ENCODE results near the gene FHL3.

The FHL3 gene, protein sequence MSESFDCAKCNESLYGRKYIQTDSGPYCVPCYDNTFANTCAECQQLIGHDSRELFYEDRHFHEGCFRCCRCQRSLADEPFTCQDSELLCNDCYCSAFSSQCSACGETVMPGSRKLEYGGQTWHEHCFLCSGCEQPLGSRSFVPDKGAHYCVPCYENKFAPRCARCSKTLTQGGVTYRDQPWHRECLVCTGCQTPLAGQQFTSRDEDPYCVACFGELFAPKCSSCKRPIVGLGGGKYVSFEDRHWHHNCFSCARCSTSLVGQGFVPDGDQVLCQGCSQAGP

DNA sequence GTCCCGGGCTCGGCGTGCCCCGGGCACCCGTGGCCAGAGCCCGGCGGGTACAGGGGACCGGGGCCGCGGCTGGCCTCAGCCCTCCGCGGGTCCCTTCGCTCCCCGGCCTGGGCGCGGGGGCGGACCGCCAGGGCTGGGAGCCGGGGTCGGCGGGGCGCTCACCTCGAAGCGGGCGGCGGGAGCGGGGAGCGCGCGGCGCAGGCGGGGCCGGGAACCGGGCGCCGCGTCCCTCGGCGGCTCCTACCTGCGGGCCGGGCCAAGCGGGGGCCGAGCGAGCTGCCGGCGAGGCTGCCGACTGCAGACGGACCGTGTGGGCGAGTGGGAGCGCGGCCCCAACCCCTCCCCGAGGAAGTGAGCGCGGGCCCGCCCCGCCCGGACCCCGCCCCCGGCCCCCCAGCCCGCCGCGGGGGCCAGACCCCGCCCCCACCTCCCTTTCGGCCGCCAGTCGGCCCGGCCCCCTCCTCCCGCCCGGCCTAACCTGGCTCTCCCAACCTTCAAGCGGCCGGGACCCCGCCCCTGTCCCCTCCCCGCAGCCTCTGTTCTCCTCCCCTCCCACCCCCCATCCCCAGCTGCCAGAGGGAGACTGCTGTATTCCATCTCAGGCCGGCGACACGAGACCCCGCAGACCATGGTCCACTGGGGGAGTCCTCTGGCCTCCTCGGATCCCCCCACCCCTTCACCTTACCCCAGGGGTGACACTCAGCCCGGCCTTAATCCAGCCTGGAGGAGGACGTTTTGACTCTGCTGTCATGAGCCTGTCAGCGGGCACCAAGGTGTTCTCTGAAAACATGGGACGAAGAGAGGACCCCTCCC, at the start of gene FHL3:
Gene FHL3, minus strand, starts transcription at position 320 of the 813 bp plus-strand sequence. CDS start 6,102 bp downstream, outside the sequence.
- DNase-seq (ENCODE audit: low read depth, low spot score): peak; percentile 84

DNA sequence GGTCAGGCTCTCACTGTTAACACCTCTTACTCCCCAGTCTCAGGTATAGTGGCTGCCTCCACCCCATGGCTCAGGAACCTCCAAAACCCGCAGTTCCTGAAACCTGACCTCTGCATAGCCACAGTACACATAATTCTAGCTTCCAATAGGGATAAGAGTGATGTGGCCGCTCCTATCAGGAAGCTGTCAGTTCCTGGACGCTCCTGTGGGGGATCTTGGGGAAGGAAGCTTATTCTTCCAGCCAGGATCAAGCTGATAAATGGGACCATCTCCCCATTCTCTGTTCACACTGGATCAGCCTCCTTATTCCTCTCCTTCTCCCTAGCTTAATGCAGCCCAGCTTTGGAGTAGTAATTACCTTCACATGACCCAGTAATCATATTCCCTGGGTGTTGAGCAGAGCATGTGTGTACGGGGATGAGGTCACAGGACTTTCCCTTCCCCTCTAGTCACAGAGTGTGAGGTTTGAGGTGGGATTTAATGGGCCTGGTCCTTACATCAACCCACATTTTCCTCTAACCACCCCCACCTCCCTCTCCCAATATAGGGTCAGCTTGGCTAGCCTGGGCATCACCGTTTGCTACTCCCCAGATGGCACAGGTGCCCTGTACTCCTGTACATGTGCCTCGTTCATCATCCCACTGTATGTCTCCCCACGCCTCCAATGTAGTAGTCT, 48.2 kb upstream of the FHL3 start:
- DNase-seq (ENCODE audit: low read depth, low spot score): no peak

DNA sequence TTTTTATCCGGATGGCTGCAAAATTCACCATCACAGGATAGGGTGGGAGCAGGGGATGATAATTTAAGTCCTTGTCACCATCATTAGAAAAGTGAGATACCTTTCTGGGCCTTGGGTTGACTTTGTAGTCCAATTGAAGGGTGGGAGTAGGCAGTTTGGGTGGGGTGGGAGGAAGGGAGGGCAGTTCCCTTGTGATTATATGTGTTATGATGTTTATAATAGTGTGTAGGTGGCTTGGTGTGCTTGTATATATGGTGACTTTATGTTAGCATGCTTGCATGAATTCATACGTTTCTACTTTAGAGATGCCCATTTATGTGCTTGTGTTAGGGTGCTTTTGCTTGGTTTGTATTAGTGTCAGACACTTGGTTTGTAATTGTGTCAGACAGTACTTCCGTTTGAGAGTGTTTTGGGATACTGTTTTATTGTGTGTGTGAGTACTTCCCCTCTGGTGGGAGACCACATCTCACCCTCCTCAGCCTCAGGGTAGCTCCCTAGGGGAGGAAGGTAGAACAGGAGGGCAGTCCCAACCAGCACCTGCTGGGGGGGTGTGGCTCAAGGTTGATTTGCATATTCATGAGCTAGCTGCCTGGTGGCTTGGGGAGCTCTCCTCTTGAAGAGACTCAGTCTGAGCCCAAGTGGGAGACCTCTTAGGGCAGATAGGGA, 47.6 kb upstream of the FHL3 start:
- no peak for DNase-seq (ENCODE audit: low read depth, low spot score)

DNA sequence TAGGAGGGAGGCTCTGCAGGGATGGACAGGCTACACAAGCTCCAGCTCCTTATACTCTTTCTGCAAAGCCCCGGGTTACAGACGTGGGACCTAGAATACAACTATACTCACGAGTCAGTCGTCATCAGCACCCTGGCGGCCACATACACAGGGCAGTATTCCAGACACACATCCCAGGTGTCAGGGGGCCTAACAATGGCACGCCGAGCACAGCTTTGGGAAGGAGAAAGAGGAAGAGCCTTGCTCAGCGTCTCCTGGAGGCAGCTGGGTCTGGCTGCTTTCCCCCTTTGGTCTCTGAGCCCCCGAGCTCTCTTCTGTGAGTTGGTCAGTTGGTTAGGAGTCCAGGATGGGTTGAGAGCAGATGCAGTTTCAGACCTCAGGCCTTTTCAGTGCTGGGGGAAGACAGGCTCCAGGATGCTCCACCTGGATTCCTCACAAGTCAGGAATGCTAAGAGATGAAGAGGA, 45.8 kb upstream of the FHL3 start:
- no peak for DNase-seq (ENCODE audit: low read depth, low spot score)

DNA sequence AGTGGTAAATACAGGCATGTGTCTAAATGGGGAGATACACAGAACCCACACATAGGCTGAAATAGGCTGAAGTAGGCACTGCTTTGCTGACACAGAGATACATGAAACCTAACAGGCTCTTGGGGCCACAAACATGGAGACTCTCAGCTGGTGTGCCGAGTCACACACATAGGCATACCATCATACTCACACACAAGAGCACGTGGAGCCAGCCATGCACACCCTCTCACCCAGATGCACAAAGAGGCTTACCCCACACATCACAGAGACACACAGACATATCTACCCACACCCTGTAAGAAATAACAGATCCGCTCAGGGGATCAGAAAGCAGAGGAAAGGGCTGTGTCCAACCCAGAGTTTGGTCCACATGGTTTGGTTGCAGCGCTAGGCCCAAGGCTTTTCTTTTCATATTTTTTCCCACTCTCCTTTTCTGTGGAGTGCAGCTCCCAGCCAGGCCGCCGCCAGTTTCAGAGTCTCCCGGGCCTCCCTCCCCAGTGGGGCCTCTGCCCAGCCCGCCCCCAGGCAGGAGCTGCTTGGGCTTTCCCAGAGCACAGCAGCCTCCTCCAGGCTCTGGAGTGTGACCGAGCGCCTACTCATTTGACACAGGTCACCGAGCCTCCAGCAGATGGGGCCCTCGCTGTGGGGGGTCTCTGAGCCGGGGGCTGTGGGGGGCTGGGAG, 45.2 kb upstream of the FHL3 start:
- no peak for DNase-seq (ENCODE audit: low read depth, low spot score)

DNA sequence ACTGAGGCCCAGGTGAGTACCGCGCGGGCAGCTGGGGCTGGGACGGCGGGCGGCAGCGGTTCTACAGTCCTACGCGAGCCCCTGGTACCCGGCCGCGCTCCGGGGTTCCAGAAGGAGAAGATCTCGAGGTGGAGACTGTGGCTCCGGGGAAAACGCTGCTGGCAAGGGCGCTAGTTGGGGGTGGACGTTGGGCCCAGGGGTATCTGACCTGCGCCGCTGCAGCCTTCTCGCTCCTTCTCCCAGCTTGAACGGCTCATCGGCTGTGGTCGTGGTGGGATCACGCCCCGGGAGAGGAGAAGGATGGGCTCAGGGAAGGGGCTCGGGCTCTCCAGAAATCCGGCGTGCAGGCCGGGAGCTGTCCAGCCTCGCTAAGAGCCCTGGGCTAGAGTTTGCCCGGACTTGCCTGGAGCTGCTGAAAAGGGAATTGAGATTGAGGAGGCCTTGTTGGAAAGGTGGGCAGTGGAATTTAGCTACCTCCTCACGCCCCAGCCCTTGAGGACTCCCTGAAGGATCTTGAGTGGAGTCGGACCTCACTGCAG, 42.4 kb upstream of the FHL3 start:
- peak; percentile 86 for DNase-seq (ENCODE audit: low read depth, low spot score)

DNA sequence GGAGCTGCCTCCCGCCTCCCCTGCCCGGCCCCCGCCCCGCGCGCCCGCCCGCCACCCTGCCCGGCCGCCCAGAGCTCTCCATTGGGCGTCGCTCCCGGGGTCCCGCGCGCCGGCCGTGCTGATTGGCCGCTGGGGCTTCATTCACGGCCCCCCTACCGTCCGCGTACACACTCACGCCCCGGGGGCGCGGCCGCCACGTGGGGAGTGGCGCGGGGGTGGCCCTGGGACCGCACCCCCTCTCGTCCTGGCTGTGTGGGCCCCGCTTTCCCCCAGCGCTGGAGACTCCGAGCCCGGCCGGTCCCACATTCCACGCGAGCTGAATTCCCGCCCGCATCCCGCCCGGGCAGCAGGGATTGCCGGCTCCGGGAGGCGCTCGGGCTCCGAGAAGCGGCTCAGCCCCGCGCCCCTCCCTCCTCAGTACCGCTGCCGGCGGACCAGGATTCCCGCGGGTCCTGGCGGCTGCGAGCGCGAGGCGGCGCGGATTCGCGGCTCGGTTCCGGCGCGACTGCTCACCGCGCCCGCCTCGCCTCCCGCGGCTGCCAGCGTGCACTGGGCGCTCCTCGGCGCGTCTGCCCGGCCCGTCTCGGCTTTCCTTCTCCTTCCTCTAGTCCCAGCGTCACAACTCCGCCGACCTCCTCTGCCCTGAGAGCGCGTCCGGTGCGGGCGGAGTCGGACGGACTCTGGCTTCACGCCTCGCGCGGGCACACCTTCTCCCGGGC, 41.7 kb upstream of the FHL3 start:
- DNase-seq (ENCODE audit: low read depth, low spot score): peak; percentile 96

DNA sequence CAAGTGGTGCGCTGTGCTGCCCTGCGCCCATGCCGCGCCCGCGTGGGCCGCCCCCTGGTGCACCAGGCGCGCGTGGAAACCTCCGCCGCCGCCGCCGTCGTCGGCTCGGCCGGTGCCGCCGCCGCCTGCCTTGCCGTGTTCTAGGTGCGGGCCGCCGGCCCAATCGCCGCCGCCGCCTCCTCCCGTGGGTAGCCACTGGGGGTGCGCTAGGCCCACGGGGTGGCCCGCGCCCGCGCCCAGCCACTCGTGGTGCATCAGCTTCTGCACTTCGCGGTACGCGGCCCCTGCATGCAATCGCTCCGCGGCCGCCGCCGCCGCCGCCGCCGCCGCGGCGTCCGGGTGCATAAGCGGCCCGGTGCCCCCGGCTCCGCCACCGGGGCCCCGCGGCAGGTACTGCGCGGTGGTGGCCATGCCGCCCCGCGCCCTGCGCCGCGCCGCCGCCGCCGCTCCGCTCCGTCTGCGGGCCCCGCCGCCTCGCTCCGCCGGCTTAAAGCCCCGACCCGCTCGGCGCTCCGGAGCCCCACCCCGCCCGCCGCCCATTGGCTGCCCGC, 41.1 kb upstream of the FHL3 start, which contains the start of gene POU3F1:
Gene POU3F1, minus strand, starts transcription at position 461 of the 551 bp plus-strand sequence. Its CDS starts 50 bp downstream, at position 411.
- DNase-seq (ENCODE audit: low read depth, low spot score): no peak

DNA sequence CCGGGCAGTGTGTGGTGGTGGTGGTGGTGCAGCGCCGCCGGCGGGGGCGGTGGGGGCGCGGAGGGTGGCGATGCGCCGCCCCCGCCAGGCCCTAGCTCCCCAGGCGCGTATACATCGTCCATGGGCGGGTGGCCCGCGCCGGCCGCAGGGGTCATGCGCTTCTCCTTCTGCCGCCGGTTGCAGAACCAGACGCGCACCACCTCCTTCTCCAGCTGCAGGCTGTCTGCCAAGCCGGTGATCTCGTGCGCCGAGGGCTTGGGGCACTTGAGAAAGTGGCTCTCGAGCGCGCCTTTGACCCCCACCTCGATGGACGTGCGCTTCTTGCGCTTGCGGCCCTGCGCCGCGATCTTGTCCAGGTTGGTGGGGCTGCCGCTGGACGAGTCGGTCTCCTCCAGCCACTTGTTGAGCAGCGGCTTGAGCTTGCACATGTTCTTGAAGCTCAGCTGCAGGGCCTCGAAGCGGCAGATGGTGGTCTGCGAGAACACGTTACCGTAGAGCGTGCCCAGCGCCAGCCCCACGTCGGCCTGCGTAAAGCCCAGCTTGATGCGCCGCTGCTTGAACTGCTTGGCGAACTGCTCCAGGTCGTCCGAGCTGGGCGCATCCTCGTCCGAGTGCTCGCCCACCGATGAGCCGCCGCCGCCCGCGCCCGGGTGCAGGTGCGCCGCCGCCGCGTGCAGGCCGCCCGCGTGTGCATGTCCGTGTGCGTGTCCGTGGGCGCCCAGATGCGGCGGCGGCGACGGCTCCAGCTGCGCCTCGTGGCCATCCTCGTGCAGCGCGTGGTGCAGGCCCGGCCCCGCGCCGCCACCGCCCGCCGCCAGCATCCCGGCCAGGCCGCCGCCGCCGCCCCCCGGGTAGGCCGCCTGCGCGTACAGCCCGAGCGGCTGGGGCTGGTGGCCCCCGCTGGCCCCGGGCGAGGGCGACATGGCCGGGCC, 40.4 kb upstream of the FHL3 start:
- DNase-seq (ENCODE audit: low read depth, low spot score): peak; percentile 35

DNA sequence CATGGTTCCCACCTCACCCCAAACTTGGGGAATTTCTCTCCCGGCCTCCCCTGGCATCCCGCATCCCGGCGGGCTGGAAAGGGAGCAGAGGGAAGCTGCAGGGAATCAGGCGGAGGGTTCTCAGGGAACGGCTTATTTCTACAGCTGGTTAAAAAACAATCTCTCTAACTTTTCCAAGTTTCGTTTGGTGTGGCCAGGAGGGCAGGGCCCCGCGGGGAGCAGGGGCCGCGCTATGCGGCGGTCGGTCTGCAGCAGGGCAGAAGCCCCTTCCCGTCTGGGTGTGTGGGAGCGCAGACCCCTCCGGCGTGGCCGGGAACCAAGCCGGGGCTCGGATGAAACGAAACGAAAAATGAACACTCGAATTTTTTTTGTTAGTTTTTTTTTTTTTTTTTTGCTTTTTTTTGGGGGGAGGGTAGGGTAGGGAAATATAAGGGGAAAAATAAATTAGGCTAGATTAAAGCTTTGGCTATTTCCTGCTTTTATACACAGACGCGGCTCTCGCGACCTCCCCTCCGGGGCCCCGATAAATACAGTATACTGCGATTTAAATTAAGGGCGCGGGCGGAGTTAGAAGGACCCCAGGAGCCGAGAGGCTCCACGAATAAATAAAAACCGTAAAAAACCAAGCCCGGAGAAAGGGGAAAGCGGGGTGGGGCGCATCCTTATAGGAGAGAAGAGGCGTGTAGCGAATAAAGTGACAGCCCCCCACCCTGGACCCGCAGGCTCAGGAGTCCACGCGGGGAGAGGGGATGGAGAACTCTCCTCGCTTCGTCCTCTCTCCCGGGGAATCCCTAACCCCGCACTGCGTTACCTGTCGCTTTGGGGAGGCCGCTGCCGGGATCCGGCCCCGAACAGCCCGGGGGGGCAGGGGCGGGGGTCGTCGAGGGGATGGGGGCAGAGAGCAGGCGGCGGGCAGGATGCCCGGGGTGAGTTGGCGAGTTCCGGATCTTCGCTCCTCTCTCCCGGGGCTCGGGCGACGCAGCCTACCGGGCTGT, 39.2 kb upstream of the FHL3 start:
- peak; percentile 31 for DNase-seq (ENCODE audit: low read depth, low spot score)

DNA sequence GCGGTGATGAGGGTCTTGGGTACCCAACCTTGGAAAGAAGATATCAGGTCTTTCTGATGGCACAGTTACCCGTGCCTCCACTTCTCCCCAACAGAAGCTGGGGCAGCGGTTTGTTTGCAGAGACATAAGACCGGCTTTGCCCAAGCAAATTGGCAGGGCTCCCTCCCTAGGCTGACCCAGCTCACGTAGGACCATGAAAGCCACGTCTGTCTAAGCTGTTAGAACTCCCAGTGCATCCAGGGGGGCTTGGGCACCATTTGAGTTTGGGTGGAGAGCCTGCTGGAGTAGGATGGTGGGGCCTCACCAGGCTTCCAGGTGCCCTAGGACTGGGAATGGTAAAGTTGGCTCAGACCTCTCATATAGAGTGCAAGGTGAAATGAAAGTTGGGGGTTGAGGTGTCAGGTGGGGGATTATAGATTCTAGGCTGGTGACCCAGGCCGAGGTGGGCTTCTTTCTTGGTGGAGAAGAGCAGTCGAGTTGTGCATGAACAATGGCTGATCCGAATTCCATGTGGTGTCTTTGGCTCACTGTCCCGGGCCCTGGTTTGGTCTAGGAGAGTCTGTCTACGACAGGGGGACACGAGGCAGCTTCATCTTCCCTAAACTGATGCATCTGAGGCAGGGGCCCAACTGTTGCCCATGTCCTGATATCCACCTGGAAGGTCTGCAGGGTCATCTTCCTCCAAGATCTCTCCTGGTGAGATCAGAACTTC, 37.9 kb upstream of the FHL3 start:
- no peak for DNase-seq (ENCODE audit: low read depth, low spot score)

DNA sequence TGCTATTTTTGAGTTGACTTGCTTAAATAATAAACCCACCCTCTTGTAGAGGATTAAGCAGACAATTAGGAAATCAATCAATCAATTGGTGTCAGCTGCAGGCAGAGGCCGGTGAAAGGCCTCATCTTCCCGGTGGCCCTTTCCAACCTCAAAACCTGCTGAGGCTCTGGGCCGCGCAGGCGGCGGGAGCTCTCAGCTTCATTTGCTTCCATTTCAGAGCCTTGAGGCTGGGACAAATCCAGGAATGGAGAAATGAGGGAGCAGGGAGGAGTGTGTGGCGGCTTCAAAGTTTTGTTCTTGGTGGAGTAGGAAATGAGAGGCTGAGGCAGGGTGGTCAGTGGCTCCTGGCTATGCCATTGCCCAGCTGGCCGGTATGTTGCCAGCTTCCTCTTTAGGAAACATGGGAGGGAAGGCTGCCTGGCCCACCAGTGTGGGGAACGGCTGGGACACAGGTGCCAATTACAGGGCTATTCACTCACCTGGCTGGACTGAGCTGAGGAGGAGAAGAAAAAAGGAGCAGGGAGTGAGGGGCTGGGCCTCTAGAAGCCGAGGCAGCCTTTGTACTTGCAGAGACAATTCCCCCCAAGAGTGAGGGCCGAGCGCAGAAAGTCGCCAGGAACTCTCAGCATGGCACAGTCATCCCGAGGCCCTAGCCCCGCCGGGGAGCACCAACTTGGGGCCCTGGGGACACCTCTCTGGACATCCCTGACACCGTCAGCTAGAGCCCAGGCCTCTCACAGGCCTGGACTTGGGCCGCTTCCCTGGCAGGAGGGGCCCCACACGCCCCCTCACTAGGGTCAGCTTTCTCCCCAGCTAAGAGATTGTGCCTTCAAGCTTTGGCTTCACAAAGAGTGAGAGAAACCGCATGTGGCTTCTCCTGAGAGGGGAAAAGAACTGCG, 36.9 kb upstream of the FHL3 start:
- DNase-seq (ENCODE audit: low read depth, low spot score): no peak

DNA sequence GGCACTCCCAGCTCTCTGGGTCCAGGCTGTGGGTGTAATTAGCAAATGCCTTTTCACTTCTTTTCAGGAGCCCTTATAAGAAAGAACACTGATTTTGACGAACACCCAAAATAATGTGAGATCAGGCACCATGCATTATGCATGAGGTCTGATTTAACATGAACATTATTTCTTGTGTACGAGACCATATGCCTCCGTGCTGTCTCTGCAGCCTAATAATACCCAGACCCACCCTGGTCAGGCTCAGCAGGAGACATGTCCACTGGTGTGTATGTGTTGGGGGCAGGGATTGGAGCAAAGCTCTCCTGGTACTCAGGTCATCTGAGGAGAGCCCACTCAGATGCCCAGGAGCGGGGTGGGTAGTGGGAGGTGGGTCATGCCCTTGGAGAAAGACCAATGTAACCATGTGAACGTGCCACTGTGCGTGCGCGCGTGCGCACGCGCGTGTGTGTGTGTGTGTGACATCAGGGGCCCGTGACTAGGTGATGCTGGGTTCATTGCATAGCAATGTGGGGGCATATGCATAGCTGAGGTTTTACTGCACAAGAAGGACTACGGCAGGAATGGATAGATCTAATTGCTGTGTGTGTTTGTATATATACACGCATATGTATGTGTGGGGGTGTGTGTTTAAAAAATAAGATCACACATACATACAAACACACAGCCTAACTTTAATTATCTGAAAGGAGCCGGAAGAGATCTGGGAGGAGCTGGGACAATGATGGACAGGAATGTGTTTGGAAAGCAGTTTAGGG, 34.2 kb upstream of the FHL3 start:
- DNase-seq (ENCODE audit: low read depth, low spot score): no peak

DNA sequence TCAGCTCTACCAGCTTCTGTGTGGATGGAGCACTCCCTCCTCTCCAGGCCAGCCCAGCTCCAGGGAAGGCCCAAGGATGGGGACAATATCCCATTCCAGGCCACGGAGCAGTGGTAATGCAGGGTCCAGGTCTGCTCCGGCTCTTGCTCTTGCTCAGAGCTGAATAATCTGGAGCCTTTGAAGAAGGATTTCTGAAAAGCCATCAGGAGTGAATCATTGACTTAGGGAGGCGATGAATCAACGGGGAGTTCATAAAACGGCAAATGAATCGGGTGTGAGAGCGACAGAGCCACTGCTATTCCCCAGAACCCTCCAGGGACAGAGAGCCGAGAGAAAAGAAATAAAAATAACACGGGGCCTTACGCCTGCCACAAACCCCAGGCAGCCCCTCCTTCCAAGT, 33.5 kb upstream of the FHL3 start:
- peak; percentile 75 for DNase-seq (ENCODE audit: low read depth, low spot score)

Data from astrocyte of the hippocampus (primary cell).